Glutamatergic neuron (in vitro differentiated cells): Measurements from ENCODE around the gene ACOXL. TPM values are rescaled to one million over a fixed set of nuclear protein-coding genes. Genes with fewer than 3 reads are reported as not detected.

Source experiments
- DNase-seq: peaks from one replicate; pipeline ENCODE4 v3.0.0; 2022
- H3K27ac Mint-ChIP-seq: one replicate; pipeline ENCODE4 v1.8.0; 2020; ENCODE audit warnings: mild to moderate bottlenecking, mixed read lengths, inconsistent platforms; ENCODE audit not compliant: unreplicated experiment
- H3K27me3 Mint-ChIP-seq: one replicate; pipeline ENCODE4 v1.8.0; 2020; ENCODE audit warnings: mild to moderate bottlenecking, moderate library complexity, mixed read lengths, inconsistent platforms; ENCODE audit not compliant: unreplicated experiment
- H3K36me3 Mint-ChIP-seq: one replicate; pipeline ENCODE4 v1.8.0; 2020; ENCODE audit warnings: mild to moderate bottlenecking, mixed read lengths, inconsistent platforms; ENCODE audit not compliant: unreplicated experiment
- H3K4me1 Mint-ChIP-seq: one replicate; pipeline ENCODE4 v1.8.0; 2020; ENCODE audit warnings: mild to moderate bottlenecking, low read depth, mixed read lengths, inconsistent platforms; ENCODE audit not compliant: unreplicated experiment
- H3K4me3 Mint-ChIP-seq: one replicate; pipeline ENCODE4 v1.8.0; 2020; ENCODE audit warnings: mild to moderate bottlenecking, mixed read lengths, inconsistent platforms; ENCODE audit not compliant: unreplicated experiment
- H3K9me3 Mint-ChIP-seq: one replicate; pipeline ENCODE4 v1.8.0; 2020; ENCODE audit warnings: mild to moderate bottlenecking, moderate library complexity, mixed read lengths, inconsistent platforms; ENCODE audit not compliant: unreplicated experiment
- total RNA-seq: library from RNA; stranded (reverse); fragmentation: NEBNext Ultra II Directional; extraction: Animal tissue kit (Norgen Biotek cat#: 25700); gene quantifications from one replicate; pipeline ENCODE4 v1.2.1, GENCODE V29; 2021; ENCODE audit not compliant: unreplicated experiment
- TF ChIP-seq, protein P1 (sequence below): fragments of 200-600 bp; sonication (generic); IDR thresholded peaks from one replicate; pipeline ENCODE4 v1.5.0; 2021; ENCODE audit not compliant: partially characterized antibody, unreplicated experiment

ACOXL gene
- total RNA-seq, 1 donor from 2014 or later: 1.4 TPM

DNA sequence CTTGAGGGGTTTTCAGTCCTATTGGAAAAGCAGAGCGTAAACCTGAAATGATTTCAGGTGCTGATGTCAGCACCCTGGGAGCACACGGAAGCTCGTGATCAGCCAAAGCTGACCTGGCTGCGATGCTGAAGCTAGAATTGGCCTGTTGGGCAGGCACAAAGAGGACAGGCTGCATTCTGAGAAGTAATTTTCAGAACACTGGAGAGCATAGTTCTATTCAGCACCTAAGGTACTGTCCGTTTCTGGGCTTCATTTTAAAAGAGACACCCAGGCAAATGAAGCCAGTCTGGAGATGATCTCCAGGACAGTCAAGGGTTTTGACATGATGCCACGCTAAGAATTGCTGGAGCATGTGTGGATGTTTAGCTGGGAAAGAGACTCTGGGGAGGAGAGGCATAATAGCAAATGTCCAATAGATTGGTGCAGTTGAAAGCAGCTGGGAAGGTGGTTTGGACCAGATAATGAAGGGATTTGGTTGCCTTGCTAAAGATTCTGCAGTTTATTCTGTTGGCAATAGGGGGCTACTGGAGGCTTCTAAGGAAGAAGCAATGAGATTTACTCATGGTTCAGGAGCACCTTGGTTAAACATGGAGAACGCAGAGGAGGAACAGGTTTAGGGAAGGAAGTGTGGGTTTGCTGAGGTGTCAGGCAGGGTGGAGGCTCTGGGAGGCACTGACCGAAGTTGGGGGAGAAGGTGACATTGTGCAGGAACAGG lies 86.6 kb downstream of the ACOXL start:
- Mint-ChIP-seq H3K27ac (no peak overlapping the region), H3K9me3 (no peaks in the 10 kb centered on the region), H3K36me3 (no peaks in the 10 kb centered on the region), H3K27me3 (peaks cover 2% of the 10 kb centered on the region), H3K4me3 (no peak overlapping the region), H3K4me1 (no peaks in the 10 kb centered on the region)
- TF ChIP-seq, protein P1, sequence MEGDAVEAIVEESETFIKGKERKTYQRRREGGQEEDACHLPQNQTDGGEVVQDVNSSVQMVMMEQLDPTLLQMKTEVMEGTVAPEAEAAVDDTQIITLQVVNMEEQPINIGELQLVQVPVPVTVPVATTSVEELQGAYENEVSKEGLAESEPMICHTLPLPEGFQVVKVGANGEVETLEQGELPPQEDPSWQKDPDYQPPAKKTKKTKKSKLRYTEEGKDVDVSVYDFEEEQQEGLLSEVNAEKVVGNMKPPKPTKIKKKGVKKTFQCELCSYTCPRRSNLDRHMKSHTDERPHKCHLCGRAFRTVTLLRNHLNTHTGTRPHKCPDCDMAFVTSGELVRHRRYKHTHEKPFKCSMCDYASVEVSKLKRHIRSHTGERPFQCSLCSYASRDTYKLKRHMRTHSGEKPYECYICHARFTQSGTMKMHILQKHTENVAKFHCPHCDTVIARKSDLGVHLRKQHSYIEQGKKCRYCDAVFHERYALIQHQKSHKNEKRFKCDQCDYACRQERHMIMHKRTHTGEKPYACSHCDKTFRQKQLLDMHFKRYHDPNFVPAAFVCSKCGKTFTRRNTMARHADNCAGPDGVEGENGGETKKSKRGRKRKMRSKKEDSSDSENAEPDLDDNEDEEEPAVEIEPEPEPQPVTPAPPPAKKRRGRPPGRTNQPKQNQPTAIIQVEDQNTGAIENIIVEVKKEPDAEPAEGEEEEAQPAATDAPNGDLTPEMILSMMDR: no peak
- DNase-seq: no peak

DNA sequence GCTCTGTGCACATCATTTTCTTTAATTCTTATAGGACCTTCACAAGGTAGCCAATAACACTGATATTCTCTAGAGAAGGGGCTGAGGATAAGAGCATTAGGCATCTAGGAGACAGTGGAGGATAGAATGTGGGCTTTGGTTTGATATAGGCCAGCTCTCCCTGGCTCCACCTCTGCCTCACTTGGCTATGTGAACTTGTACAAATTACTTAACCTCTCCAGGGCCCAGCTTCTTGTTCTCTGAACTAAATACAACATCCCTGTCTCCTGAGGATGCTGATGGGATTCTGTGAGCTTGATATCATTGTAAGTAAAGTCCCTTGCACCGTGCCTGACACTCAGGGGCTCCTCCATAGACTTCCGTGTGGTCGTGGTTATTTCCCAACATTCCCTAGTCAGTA lies 87.3 kb downstream of the ACOXL start:
- DNase-seq: no peak
- Mint-ChIP-seq H3K4me3 (no peak overlapping the region), H3K36me3 (peaks cover 7% of the 10 kb centered on the region), H3K27me3 (peaks cover 2% of the 10 kb centered on the region), H3K4me1 (no peaks in the 10 kb centered on the region), H3K9me3 (no peaks in the 10 kb centered on the region), H3K27ac (no peak overlapping the region)
- TF ChIP-seq, protein P1: no peak

- no peak for DNase-seq
- TF ChIP-seq, protein P1: no peak
- Mint-ChIP-seq H3K4me3 (no peak overlapping the region), H3K27ac (no peak overlapping the region), H3K27me3 (peaks cover 2% of the 10 kb centered on the region), H3K4me1 (no peaks in the 10 kb centered on the region), H3K9me3 (no peaks in the 10 kb centered on the region), H3K36me3 (peaks cover 8% of the 10 kb centered on the region)
Observed at GRCh38 chr2:110820128-110820527, 87.8 kb downstream of the ACOXL start.

DNA sequence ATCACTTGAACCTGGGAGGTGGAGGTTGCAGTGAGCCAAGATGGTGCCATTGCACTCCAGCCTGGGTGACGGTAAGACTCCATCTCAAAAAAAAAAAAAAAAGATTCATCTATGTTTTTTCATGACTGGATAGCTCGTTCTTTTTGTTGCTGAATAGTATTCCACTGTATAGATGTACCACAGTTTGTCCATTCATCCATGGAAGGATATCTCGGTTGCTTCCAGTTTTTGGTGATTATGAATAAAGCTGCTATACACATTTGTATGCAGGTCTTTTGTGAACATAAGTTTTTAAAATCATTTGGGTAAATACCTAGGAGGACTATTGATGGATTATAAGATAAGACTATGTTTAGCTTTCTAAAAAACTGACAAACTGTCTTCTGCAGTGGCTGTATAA lies 90.8 kb downstream of the ACOXL start:
- DNase-seq: no peak
- H3K9me3 Mint-ChIP-seq: peaks cover 2% of the 10 kb centered on the region
- TF ChIP-seq, protein P1: no peak
- no peak overlapping the region for H3K27ac Mint-ChIP-seq
- H3K4me1 Mint-ChIP-seq: no peaks in the 10 kb centered on the region
- peaks cover 2% of the 10 kb centered on the region for H3K27me3 Mint-ChIP-seq
- peaks cover 8% of the 10 kb centered on the region for H3K36me3 Mint-ChIP-seq
- no peak overlapping the region for H3K4me3 Mint-ChIP-seq

DNA sequence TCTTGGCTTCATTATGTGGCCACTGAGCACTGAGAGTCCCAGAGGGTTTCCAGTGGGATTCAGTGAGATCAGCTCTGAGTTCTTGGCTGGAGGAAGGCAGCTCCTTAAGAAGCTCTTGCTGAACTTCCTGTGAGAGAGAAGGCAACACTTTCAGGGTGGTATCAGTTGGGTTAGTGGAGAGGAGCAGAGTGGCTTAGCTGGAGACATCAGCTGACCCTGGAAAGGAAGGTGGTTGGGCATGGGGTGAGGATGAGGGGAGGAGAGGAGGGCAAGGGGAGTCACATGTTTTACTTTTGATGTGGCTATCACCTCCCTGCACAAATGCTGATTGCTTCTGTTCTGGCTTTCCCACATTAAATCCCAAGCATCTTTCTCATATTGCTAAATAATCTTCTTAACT lies 95.1 kb downstream of the ACOXL start:
- no peak for DNase-seq
- Mint-ChIP-seq H3K27me3 (no peaks in the 10 kb centered on the region), H3K27ac (no peak overlapping the region), H3K4me3 (no peak overlapping the region), H3K4me1 (no peaks in the 10 kb centered on the region), H3K36me3 (peaks cover 8% of the 10 kb centered on the region), H3K9me3 (peaks cover 2% of the 10 kb centered on the region)
- TF ChIP-seq, protein P1: no peak
